H1 (cell line): Measurements from ENCODE around the gene STIM2. TPM values are rescaled to one million over a fixed set of nuclear protein-coding genes. Genes with fewer than 3 reads are reported as not detected.

ENCODE experiments used
- POU5F1 ChIP-seq: IDR thresholded peaks from 2 replicates; pipeline ENCODE4 v1.6.1; 2011; ENCODE audit warnings: low read depth, mild to moderate bottlenecking, low read length, moderate library complexity
- polyA plus RNA-seq, 7 experiments: library from polyadenylated mRNA; depleted of rRNA in 3 of 7; stranded (reverse) in 5 of 7; unstranded in 2 of 7; fragments of >200 nt in 5 of 7; fragments of 200-250 nt in 2 of 7; gene quantifications; 1 replicate in 5 of 7; 2 replicates in 1 of 7; 4 replicates in 1 of 7; pipeline versions ENCODE4 v1.2.1 to v1.2.3, GENCODE V29; 2011 to 2013; ENCODE audit warnings: missing spikeins in 2 of 7, mixed read lengths in 2 of 7
- total RNA-seq: library from RNA; stranded (reverse); fragmentation: NEBNext Ultra II Directional; extraction: Animal tissue kit (Norgen Biotek cat#: 25700); gene quantifications from 2 replicates; pipeline ENCODE4 v1.2.1, GENCODE V29; 2021
- TF ChIP-seq, protein P1 (sequence below): IDR thresholded peaks from 2 replicates; pipeline ENCODE4 v1.6.1; 2012; ENCODE audit warnings: low read length, inconsistent platforms
- TF ChIP-seq, protein P2 (sequence below): IDR thresholded peaks from 2 replicates; pipeline ENCODE4 v1.6.1; 2011; ENCODE audit warnings: low read depth, mild to moderate bottlenecking, low read length; ENCODE audit not compliant: insufficient read depth

The STIM2 gene
- total and polyA plus RNA-seq, 2 of the 8 experiments (the other 6 are each of a cell fraction or from before 2014, with no cell fraction given) = 22.9 to 23.0 TPM

GRCh38 chr4:26836539-26836938, 24.1 kb upstream of the STIM2 start (continued):
- TF ChIP-seq, protein P1, sequence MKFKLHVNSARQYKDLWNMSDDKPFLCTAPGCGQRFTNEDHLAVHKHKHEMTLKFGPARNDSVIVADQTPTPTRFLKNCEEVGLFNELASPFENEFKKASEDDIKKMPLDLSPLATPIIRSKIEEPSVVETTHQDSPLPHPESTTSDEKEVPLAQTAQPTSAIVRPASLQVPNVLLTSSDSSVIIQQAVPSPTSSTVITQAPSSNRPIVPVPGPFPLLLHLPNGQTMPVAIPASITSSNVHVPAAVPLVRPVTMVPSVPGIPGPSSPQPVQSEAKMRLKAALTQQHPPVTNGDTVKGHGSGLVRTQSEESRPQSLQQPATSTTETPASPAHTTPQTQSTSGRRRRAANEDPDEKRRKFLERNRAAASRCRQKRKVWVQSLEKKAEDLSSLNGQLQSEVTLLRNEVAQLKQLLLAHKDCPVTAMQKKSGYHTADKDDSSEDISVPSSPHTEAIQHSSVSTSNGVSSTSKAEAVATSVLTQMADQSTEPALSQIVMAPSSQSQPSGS = no peak
- TF ChIP-seq POU5F1 = no peak
- TF ChIP-seq, protein P2, sequence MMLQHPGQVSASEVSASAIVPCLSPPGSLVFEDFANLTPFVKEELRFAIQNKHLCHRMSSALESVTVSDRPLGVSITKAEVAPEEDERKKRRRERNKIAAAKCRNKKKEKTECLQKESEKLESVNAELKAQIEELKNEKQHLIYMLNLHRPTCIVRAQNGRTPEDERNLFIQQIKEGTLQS = no peak
